Kasumi-1 (cell line): ENCODE results near the gene RTL9.
"Not testable (repeated sequence)": the region's sequence is repeated elsewhere in the genome, so short reads cannot be mapped to it uniquely, and the experiment has no call there.

ENCODE experiments used
- DNase-seq, 2 experiments: peaks; one replicate each; lab custom pipeline; 2025; lab: John Stamatoyannopoulos, UW

RTL9 gene

DNA sequence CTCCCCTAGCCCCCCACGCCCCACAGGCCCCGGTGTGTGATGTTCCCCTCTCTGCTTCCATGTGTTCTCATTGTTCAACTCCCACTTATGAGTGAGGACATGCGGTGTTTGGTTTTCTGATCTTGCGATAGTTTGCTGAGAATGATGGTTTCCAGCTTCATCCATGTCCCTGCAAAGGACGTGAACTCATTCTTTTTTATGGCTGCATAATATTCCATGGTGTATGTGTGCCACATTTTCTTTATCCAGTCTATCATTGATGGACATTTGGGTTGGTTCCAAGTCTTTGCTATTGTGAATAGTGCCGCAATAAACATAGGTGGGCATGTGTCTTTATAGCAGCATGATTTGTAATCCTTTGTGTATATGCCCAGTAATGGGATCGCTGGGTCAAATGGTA lies 47.6 kb downstream of the RTL9 start:
- DNase-seq: not testable (repeated sequence)

DNA sequence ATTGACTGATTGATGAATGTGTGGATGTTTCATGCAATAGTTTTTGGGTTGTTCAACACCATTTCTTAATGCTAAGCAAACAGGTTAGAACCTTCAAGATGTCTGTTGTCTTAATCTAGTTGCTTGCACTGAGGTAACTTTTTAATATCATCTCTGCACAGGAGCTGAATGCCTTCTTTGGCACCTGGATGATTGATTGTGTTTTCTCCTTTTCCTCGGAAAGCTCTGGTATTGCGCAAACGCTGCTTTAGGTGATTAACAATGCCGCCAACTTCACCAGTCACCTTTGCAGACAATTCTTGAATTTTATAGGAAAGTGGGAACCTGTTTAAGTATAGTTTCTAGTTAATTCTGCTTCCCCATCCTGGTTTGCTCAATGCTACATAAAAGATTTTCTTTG lies 48.2 kb downstream of the RTL9 start:
- DNase-seq: no peak

DNA sequence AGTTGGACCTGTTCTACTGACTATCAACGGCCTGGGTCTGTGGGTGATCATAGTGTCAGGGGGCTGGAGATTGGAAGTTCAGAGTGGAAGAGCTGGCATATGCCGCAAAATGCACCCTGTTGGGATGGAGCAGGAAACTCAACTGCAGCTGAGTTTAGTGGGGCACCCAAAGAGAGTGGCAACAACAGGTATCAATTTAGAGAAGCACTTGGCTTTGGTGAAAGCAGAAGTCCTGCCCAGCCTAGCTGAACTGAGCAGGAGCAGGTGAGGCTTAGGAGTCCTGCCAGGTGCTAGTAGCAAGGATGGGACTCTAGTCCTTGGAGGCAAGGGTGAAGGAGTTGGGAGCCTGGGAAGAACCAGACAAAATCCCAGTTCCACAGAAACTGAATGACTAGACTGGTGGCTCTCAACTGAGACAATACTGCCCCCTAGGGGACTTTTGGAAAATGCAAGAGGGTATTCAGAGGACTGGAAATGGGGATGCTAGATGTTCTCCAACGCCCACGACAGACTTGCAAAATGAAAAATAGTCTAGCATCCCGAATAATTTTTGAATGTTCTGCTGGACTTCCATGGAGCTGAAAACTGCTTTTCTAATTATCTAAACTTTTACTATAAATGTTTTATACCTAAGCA lies 49.4 kb downstream of the RTL9 start:
- peak; percentile 41 to 58 for DNase-seq
